Psoas muscle (tissue), 8 donors: ENCODE results near the gene B4GALNT1. TPM values are rescaled to one million over a fixed set of nuclear protein-coding genes. Genes with fewer than 3 reads are reported as not detected.

ENCODE experiments used
- ATAC-seq, 4 donors: fragments of 200-7000 bp; cut with Tn5 transposase; one replicate each; pipeline ENCODE4 v1.9.1; 2020; ENCODE audit warnings: moderate library complexity in 3 of 4, mild to moderate bottlenecking in 2 of 4
- DNase-seq, 2 donors: peaks; one replicate each; pipeline ENCODE4 v3.0.0-alpha.2; 2020
- H3K27ac ChIP-seq: fragments of 200-600 bp; one replicate; pipeline ENCODE4 v1.8.0; 2022
- H3K27me3 ChIP-seq, 3 donors: fragments of 200-600 bp in 1 of 3; one replicate each; pipeline versions ENCODE4 v1.6.1 to v1.8.0; 2013 to 2022; ENCODE audit warnings: low read length in 2 of 3, mild to moderate bottlenecking in 2 of 3, moderate library complexity in 1 of 3; ENCODE audit not compliant: insufficient read depth in 3 of 3
- H3K36me3 ChIP-seq, 2 donors: fragments of 200-600 bp in 1 of 2; one replicate each; pipeline versions ENCODE4 v1.6.1 to v1.8.0; 2013 to 2022; ENCODE audit warnings: low read depth in 1 of 2, mild to moderate bottlenecking in 1 of 2, moderate library complexity in 1 of 2; ENCODE audit not compliant: insufficient read depth in 1 of 2
- H3K4me1 ChIP-seq: fragments of 200-600 bp; one replicate; pipeline ENCODE4 v1.8.0; 2022
- H3K4me3 ChIP-seq: fragments of 200-600 bp; one replicate; pipeline ENCODE4 v1.8.0; 2022; ENCODE audit warnings: mild to moderate bottlenecking
- H3K9me3 ChIP-seq: fragments of 200-600 bp; one replicate; pipeline ENCODE4 v1.8.0; 2022
- WGBS, 3 donors: extraction: QIAGEN DNeasy Blood & Tissue Kit; methylation state at CpG; one replicate each; pipeline versions ENCODE4 v1.1.6 to v1.1.7; 2013; 5-methylcytosine and 5-hydroxymethylcytosine counted together
- intact Hi-C, 2 donors: fragments of 100-400 bp; cut with DNase I; formaldehyde crosslinking; loops; one replicate each; pipeline versions ENCODE4 v1.11.0 to v1.14.2; 2022
- polyA plus RNA-seq, 3 donors: library from polyadenylated mRNA; stranded (reverse); fragments of 200-250 nt; gene quantifications; one replicate each; pipeline ENCODE4 v1.2.3, GENCODE V29; 2013
- total RNA-seq, 4 donors: library from RNA; stranded (reverse); fragmentation: NEBNext Ultra II Directional in 2 of 4; extraction: Animal tissue kit (Norgen Biotek cat#: 25700) in 2 of 4; gene quantifications; one replicate each; pipeline versions ENCODE4 v1.2.1 to v1.2.4, GENCODE V29; 2021 to 2023
- TF ChIP-seq, protein P1 (sequence below): fragments of 200-600 bp; IDR thresholded peaks from one replicate; pipeline ENCODE4 v1.8.0; 2022; ENCODE audit warnings: antibody characterized with exemption
- donor health status: healthy with polysubstance abuse.
- donor health status: DM: no; HTN: no; CAD: no; lungs with moderate emphysema.
- donor health status: Bipolar disorder and iron deficiency.
- donor health status: healthy.
- donor health status: DM: yes; HTN: yes; CAD: no.
- donor health status: DM: no; HTN: no; CAD: no.
- donor health status: DM: no; HTN: no; CAD: no.
- donor health status: DM: yes; HTN: yes; CAD: no.

Gene B4GALNT1
- total and polyA plus RNA-seq, 7 donors: 8.2 to 46.7 (median 10.0) TPM

DNA sequence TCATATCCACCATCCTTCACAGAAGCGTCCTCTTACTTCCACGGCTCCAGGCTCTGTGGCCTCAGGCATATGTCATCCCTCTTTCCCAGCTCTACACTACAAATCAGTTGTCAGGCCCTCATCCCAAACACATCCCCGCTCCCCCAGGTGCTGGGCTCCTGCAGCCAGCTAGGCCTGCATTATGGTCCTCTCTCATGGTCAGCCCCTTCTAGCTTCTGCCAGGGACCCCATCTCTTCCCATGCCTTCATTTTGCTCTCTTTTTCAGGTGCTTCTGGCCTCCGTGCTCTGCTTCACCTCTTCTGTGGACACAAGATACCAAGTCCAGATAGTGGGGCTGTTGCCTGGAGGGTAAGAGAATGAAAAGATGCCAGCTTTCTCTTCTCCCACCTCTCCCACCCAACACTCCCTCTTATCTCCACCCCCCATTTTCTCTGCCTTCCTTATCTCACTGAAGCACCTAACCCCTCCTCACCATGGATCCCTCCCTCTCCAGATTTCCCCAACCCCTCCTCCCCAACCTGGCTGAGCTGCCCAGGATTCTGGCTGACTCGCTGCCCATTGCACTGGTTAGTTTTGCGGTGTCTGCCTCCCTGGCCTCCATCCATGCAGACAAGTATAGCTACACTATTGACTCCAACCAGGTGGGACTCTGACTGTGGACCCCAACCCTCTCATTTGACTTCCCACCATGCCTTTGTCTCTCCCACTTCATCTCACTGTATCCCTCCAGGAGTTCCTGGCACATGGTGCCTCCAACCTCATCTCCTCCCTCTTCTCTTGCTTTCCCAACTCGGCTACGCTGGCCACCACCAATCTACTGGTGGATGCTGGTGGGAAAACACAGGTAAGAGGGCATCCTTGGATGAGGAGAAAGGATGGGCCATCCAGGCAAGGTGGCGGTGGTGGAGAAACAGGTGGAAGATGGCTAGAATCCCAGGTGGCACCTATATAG, 10.4 kb downstream of the B4GALNT1 start:
- Histone ChIP-seq H3K36me3 (peaks cover 0 to 9% of the 10 kb centered on the region in 2 donors), H3K27ac (no peak overlapping the region), H3K9me3 (no peaks in the 10 kb centered on the region), H3K27me3 (peaks cover 0 to 59% (median 12%) of the 10 kb centered on the region in 3 donors), H3K4me3 (no peak overlapping the region), H3K4me1 (peaks cover 7% of the 10 kb centered on the region)
- WGBS, 3 donors: 85% methylated on average over 9 of the region's 9 CpGs
- intact Hi-C loops: loop anchor here (5.0 to 10.0 kb wide), 2 partner anchors 158 to 160 kb away; no protein-coding TSS in a partner anchor
- TF ChIP-seq, protein P1, sequence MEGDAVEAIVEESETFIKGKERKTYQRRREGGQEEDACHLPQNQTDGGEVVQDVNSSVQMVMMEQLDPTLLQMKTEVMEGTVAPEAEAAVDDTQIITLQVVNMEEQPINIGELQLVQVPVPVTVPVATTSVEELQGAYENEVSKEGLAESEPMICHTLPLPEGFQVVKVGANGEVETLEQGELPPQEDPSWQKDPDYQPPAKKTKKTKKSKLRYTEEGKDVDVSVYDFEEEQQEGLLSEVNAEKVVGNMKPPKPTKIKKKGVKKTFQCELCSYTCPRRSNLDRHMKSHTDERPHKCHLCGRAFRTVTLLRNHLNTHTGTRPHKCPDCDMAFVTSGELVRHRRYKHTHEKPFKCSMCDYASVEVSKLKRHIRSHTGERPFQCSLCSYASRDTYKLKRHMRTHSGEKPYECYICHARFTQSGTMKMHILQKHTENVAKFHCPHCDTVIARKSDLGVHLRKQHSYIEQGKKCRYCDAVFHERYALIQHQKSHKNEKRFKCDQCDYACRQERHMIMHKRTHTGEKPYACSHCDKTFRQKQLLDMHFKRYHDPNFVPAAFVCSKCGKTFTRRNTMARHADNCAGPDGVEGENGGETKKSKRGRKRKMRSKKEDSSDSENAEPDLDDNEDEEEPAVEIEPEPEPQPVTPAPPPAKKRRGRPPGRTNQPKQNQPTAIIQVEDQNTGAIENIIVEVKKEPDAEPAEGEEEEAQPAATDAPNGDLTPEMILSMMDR: no peak
- ATAC-seq (no peak), DNase-seq (no peak)

DNA sequence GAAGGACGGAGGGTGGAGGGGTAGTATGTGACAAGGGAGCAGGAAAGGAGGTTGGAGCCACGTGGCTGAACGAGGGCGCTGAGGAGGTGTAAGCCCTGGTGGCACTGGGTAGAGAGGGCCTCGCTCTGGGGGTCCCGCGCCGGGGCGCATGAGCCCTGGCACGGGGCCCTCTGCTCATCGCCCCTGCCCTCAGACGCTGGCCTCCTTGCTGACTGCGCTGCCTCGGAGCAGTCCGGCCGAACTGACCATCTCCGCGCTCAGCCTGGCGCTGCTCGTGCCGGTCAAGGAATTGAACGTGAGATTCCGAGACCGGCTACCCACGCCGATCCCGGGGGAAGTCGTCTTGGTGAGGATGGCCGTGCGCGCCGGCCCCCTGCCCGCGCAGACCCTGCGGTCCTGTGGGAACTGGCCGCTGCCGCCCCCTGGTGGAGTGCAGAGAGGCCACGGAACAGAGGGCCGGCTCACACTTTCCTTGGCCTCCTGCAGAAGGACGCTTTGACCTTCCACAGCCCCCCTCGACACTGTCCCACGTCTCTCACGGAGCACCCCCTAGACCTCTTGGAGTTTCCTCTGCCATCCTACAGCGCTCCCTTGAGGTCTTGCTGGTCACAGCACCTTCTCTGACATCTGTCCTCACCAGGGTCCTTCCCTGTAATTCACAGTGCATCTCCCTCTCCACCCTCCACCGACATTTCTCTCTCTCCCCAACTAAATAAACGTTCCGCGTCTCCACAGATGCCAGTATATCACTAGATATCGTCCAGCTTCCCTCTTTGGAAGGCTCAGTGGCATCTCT, 11.3 kb downstream of the B4GALNT1 start:
- H3K9me3 ChIP-seq: no peaks in the 10 kb centered on the region
- TF ChIP-seq, protein P1: peak; percentile 91
- ATAC-seq (peak; percentile 78 to 85 (median 82)), DNase-seq (peak; percentile 64 to 81)
- peaks cover 7% of the 10 kb centered on the region for H3K4me1 ChIP-seq
- peaks cover 0 to 4% of the 10 kb centered on the region in 2 donors for H3K36me3 ChIP-seq
- WGBS, 3 donors: 1 to 2% (median 2%) methylated on average over 45 to 49 of the region's 49 CpGs
- peaks cover 0 to 64% (median 12%) of the 10 kb centered on the region in 3 donors for H3K27me3 ChIP-seq
- no peak overlapping the region for H3K27ac ChIP-seq
- intact Hi-C loops: loop anchor here (1.0 to 10.0 kb wide), 4 partner anchors 37 to 159 kb away; no protein-coding TSS in a partner anchor
- H3K4me3 ChIP-seq: peak overlapping the region; percentile 61

DNA sequence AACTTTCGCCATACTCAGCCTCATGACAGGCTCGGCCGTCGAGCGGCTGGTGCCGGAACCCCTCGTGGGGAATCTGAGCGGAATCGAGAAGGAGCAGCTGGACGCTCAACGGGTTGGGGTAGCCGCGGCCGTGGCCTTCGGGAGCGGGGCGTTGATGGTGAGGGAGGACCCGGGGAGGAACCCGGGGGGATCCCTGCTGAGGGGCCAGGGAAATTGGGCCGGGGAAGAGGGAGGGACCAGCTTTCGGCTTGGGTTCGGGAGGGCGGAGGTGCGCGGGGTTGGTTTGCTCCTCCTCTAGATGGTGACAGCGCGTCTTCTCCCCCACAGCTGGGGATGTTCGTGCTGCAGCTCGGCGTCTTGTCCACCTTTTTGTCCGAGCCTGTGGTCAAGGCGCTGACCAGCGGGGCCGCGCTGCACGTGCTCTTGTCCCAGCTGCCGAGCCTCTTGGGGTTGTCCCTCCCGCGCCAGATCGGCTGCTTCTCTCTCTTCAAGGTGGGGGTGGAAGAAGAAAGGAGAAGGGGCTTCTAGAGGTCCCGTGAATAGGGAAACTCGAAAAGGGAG, 12.0 kb downstream of the B4GALNT1 start:
- TF ChIP-seq, protein P1: no peak
- intact Hi-C loops: loop anchor here (1.0 to 10.0 kb wide), 4 partner anchors 37 to 159 kb away; no protein-coding TSS in a partner anchor
- Histone ChIP-seq H3K9me3 (no peaks in the 10 kb centered on the region), H3K27ac (no peak overlapping the region), H3K36me3 (no peaks in the 10 kb centered on the region), H3K4me3 (peak overlapping the region; percentile 61), H3K4me1 (peaks cover 7% of the 10 kb centered on the region), H3K27me3 (peaks cover 0 to 64% (median 12%) of the 10 kb centered on the region in 3 donors)
- DNase-seq (peak; percentile 24 to 66), ATAC-seq (peak; percentile 2 to 50 (median 20))
- WGBS, 3 donors: 2 to 5% (median 3%) methylated on average over 42 of the region's 42 CpGs

DNA sequence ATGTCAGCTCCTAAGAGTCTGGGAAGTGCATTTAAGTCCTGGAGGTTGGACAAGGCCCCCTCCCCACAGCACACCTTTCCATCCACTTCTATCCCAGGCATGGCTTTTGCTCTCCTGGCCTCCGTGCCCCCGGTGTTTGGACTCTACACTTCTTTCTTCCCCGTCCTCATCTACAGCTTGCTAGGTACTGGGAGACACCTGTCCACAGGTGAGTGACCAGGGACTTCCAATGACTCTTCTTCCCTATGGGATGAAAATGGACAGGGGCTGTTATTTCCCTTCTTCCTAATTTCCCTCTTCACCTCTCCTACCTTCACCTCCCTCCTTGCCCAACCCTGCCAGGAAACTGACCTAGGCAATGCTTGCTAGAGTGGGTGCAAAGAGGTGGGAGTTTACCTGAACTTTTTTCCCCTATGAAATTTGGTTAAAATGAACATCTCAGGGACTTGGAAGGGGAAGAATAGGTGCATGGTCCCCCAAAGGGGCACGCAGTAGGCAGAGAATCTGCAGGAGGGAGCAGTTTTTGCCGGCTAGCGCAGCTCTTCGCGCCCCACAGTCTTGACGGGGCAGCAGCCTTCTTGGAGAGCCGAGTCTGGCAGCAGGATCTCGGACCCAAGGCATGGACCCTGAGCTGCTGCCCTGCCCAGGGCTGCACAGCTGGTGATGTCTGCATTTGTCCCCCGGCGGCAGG, 12.6 kb downstream of the B4GALNT1 start:
- H3K27ac ChIP-seq: no peak overlapping the region
- no peaks in the 10 kb centered on the region for H3K36me3 ChIP-seq
- H3K27me3 ChIP-seq: peaks cover 0 to 64% (median 12%) of the 10 kb centered on the region in 3 donors
- WGBS, 3 donors: 28 to 42% (median 31%) methylated on average over 13 of the region's 13 CpGs
- TF ChIP-seq, protein P1: no peak
- intact Hi-C loops: loop anchor here (2.0 to 10.0 kb wide), 3 partner anchors 38 to 158 kb away; no protein-coding TSS in a partner anchor
- DNase-seq (no peak), ATAC-seq (no peak)
- peak overlapping the region; percentile 61 for H3K4me3 ChIP-seq
- peaks cover 7% of the 10 kb centered on the region for H3K4me1 ChIP-seq
- H3K9me3 ChIP-seq: no peaks in the 10 kb centered on the region
